HepG2 (cell line): ENCODE measurements around the gene SPDYE16.
A peak's percentile ranks its signal among the peaks of the same experiment; 100 is the strongest.
"Not testable (repeated sequence)": the region's sequence is repeated elsewhere in the genome, so short reads cannot be mapped to it uniquely, and the experiment has no call there.

ENCODE experiments used
- AGO2 ChIP-seq: fragments of 200-400 bp; formaldehyde crosslinking; optimal IDR thresholded peaks from 2 replicates; pipeline ENCODE3; 2017; ENCODE audit warnings: mild to moderate bottlenecking, low read depth, low read length, moderate library complexity
- CTCF ChIP-seq: sonication (generic); formaldehyde crosslinking; IDR thresholded peaks from 2 replicates; pipeline ENCODE4 v1.5.0; 2020; ENCODE audit warnings: mild to moderate bottlenecking, missing genetic modification reagents, moderate library complexity
- EZH2 ChIP-seq: conservative IDR thresholded peaks from 2 replicates; pipeline ENCODE4 v1.6.1; 2012; ENCODE audit warnings: mild to moderate bottlenecking, low read depth, low read length, moderate library complexity
- HNRNPLL ChIP-seq: fragments of 200-400 bp; formaldehyde crosslinking; IDR thresholded peaks from 2 replicates; pipeline ENCODE4 v1.6.1; 2017; ENCODE audit warnings: mild to moderate bottlenecking, low read depth, low read length; ENCODE audit not compliant: poor library complexity, severe bottlenecking
- IRF1 ChIP-seq: sonication (generic); formaldehyde crosslinking; IDR thresholded peaks from 2 replicates; pipeline ENCODE4 v1.4.0; 2020; ENCODE audit warnings: low read depth, mild to moderate bottlenecking, missing genetic modification reagents
- KMT2A ChIP-seq: sonication (generic); formaldehyde crosslinking; IDR thresholded peaks from 2 replicates; pipeline ENCODE4 v1.4.0; 2020; ENCODE audit warnings: missing genetic modification reagents
- MTA1 ChIP-seq: sonication (generic); formaldehyde crosslinking; IDR thresholded peaks from 2 replicates; pipeline ENCODE4 v1.4.0; 2020; ENCODE audit warnings: missing genetic modification reagents, mild to moderate bottlenecking, borderline replicate concordance
- POLR2AphosphoS2 ChIP-seq: IDR thresholded peaks from 2 replicates; pipeline ENCODE4 v1.6.1; 2011; ENCODE audit warnings: low read depth, low read length, improper control_type of control experiment
- REPIN1 ChIP-seq: sonication (generic); formaldehyde crosslinking; IDR thresholded peaks from 2 replicates; pipeline ENCODE4 v1.8.0; 2022; ENCODE audit warnings: missing genetic modification reagents, low read depth, mild to moderate bottlenecking, borderline replicate concordance
- ZFP41 ChIP-seq: sonication (generic); formaldehyde crosslinking; IDR thresholded peaks from 2 replicates; pipeline ENCODE4 v1.4.0; 2020; ENCODE audit warnings: mild to moderate bottlenecking, missing genetic modification reagents, borderline replicate concordance
- ZNF138 ChIP-seq: sonication (generic); formaldehyde crosslinking; IDR thresholded peaks from 2 replicates; pipeline ENCODE4 v1.5.0; 2020; ENCODE audit warnings: mild to moderate bottlenecking, low read depth, missing genetic modification reagents

- not testable (repeated sequence) for TF ChIP-seq ZFP41; KMT2A (CRISPR knock-in tag); AGO2; ZNF138 (CRISPR knock-in tag); POLR2AphosphoS2; HNRNPLL; REPIN1 (CRISPR knock-in tag); IRF1 (CRISPR knock-in tag); EZH2; MTA1
- 0 out of 2 replicates have a peak, but pooled peaks have one; percentile 3 for TF ChIP-seq CTCF (CRISPR knock-in tag)
Measured at GRCh38 chr7:76511200-76511910, 31.7 kb downstream of the SPDYE16 start.
